ENCODE results near the gene CARHSP1.

CARHSP1 gene

GRCh38 chr16:8858994-8859912 lies 9.6 kb downstream of the CARHSP1 start:
- TF ChIP-seq, protein P1, sequence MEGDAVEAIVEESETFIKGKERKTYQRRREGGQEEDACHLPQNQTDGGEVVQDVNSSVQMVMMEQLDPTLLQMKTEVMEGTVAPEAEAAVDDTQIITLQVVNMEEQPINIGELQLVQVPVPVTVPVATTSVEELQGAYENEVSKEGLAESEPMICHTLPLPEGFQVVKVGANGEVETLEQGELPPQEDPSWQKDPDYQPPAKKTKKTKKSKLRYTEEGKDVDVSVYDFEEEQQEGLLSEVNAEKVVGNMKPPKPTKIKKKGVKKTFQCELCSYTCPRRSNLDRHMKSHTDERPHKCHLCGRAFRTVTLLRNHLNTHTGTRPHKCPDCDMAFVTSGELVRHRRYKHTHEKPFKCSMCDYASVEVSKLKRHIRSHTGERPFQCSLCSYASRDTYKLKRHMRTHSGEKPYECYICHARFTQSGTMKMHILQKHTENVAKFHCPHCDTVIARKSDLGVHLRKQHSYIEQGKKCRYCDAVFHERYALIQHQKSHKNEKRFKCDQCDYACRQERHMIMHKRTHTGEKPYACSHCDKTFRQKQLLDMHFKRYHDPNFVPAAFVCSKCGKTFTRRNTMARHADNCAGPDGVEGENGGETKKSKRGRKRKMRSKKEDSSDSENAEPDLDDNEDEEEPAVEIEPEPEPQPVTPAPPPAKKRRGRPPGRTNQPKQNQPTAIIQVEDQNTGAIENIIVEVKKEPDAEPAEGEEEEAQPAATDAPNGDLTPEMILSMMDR (IDR thresholded peaks at IDR 0.05; ENCODE audit: control insufficient read depth, extremely low read depth, insufficient read depth): no peak
- DNase-seq (ENCODE audit: low read depth): no peak
- H3K4me3 ChIP-seq (ENCODE audit: low read depth, low read length): no peak overlapping the region

DNA sequence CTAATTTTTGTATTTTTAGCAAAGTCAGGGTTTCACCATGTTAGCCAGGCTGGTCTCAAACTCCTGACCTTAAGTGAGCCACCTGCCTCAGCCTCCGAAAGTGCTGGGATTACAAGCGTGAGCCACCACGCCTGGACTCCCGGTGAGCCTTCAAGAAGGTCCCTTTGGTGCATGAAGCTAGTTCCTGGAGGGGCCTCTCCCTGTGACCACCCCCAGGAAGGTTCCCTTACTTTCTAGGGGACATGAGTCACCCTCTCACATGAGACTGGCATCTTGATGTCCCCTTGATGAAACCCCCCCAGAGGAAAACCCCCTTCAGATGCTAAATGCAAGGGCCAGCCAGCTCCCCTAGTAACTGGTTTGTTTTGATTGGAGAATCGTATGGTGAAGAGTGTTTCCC lies 12.8 kb downstream of the CARHSP1 start:
- H3K4me3 ChIP-seq (ENCODE audit: low read depth, low read length): no peak overlapping the region
- no peak for DNase-seq (ENCODE audit: low read depth)
- TF ChIP-seq, protein P1 (IDR thresholded peaks at IDR 0.05; ENCODE audit: control insufficient read depth, extremely low read depth, insufficient read depth): no peak

GRCh38 chr16:8855051-8855786 lies 13.6 kb downstream of the CARHSP1 start:
- no peak for DNase-seq (ENCODE audit: low read depth)
- TF ChIP-seq, protein P1 (IDR thresholded peaks at IDR 0.05; ENCODE audit: control insufficient read depth, extremely low read depth, insufficient read depth): no peak
- H3K4me3 ChIP-seq (ENCODE audit: low read depth, low read length): no peak overlapping the region

- no peak for DNase-seq (ENCODE audit: low read depth)
- TF ChIP-seq, protein P1 (IDR thresholded peaks at IDR 0.05; ENCODE audit: control insufficient read depth, extremely low read depth, insufficient read depth): no peak
- no peak overlapping the region for H3K4me3 ChIP-seq (ENCODE audit: low read depth, low read length)
Measured at GRCh38 chr16:8854298-8854948, 14.4 kb downstream of the CARHSP1 start.

- H3K4me3 ChIP-seq (ENCODE audit: low read depth, low read length): no peak overlapping the region
- TF ChIP-seq, protein P1 (IDR thresholded peaks at IDR 0.05; ENCODE audit: control insufficient read depth, extremely low read depth, insufficient read depth): no peak
- no peak for DNase-seq (ENCODE audit: low read depth)
Measured at GRCh38 chr16:8853611-8854010, 15.2 kb downstream of the CARHSP1 start.

DNA sequence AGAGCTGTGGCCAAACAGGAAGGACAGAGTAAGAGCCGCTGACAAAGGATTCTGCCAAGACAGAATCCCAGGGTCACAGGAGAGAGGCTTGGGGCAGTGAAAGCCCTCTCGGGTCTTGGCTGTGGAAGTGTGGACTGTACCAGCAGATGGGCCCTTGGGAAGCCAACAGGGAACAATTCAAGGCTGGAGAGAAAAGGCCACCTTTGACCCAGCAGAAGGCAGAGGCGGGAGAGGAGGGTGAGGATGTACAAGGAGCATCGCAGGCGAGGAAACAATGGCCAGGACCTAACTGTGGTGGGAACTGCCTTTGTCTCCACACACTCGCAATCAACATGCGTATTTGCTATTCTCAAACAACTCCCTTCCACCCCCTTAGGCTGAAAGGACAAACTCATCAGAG lies 15.7 kb downstream of the CARHSP1 start:
- TF ChIP-seq, protein P1 (IDR thresholded peaks at IDR 0.05; ENCODE audit: control insufficient read depth, extremely low read depth, insufficient read depth): no peak
- no peak overlapping the region for H3K4me3 ChIP-seq (ENCODE audit: low read depth, low read length)
- DNase-seq (ENCODE audit: low read depth): no peak
